Subcutaneous abdominal adipose tissue (tissue), 5 donors: Measurements from ENCODE around the gene ZNF718.
"Not testable (repeated sequence)": the region's sequence is repeated elsewhere in the genome, so short reads cannot be mapped to it uniquely, and the experiment has no call there.

ENCODE experiments used
- H3K27ac ChIP-seq: one replicate; pipeline ENCODE4 v1.7.0; 2013; ENCODE audit warnings: low read depth, mild to moderate bottlenecking, inconsistent platforms, low read length, moderate library complexity
- H3K27me3 ChIP-seq, 5 donors: one replicate each; pipeline ENCODE4 v1.7.0; 2013; ENCODE audit warnings: low read length in 5 of 5, inconsistent platforms in 1 of 5; ENCODE audit not compliant: control insufficient read depth in 5 of 5, insufficient read depth in 4 of 5
- H3K36me3 ChIP-seq, 5 donors: one replicate each; pipeline ENCODE4 v1.7.0; 2013; ENCODE audit warnings: low read length in 5 of 5; ENCODE audit not compliant: control insufficient read depth in 5 of 5, insufficient read depth in 5 of 5
- H3K4me1 ChIP-seq, 5 donors: one replicate each; pipeline ENCODE4 v1.7.0; 2013; ENCODE audit warnings: low read length in 5 of 5, mild to moderate bottlenecking in 3 of 5, moderate library complexity in 1 of 5; ENCODE audit not compliant: control insufficient read depth in 5 of 5, insufficient read depth in 5 of 5
- H3K4me3 ChIP-seq, 5 donors: one replicate each; pipeline ENCODE4 v1.7.0; 2013; ENCODE audit warnings: low read length in 5 of 5, low read depth in 1 of 5
- H3K9ac ChIP-seq, 5 donors: one replicate each; pipeline ENCODE4 v1.7.0; 2013; ENCODE audit warnings: low read length in 5 of 5, mild to moderate bottlenecking in 4 of 5, moderate library complexity in 3 of 5
- H3K9me3 ChIP-seq, 5 donors: one replicate each; pipeline ENCODE4 v1.7.0; 2013; ENCODE audit warnings: low read length in 5 of 5; ENCODE audit not compliant: control insufficient read depth in 5 of 5
- donor health status: healthy.
- donor health status: healthy.
- donor health status: healthy.
- donor health status: healthy.
- donor health status: healthy.

Gene ZNF718

DNA sequence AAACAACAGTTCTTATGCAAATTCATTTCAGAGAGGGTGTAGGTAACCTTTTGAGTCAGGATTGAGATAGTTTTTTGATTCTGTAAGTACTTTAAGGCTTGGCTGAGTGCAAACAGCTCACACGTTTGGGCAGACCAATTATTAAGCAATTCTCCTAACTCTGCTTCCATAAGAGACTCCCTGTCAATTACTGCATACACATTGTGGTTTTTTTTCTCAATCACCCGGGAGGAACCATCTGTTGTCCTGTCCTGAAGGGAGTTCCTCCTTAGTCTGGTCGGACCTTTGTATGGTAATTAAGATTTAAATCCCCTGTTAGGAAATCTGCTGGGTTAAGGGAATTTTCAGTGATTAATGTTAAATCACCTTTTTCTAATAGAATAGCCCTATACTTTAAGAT lies 70.9 kb downstream of the ZNF718 start:
- H3K9me3 ChIP-seq = peaks cover 2 to 68% (median 20%) of the 10 kb centered on the region in 5 donors
- H3K4me1 ChIP-seq, H3K27ac ChIP-seq: not testable (repeated sequence)

DNA sequence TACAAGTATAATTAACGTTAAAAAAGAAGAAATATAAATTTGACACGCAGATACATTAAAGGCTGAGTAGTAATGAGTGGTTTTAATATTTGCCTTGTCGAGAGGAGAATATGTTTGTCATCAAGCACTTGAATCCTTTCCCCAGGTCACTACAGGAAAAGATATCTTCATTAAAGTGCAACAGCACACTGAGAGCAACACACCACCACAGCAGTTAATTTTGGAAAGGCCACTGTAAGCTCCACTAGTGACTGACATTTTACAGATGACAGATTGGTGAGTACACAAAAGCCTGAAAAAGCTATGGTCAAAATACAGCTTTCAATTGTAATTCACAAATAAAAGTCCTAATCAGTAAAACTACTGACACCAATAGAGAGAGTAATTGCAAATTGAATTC lies 76.6 kb downstream of the ZNF718 start:
- Histone ChIP-seq H3K27ac (no peak overlapping the region), H3K9ac (no peak overlapping the region), H3K9me3 (peaks cover 9 to 81% (median 31%) of the 10 kb centered on the region in 5 donors), H3K36me3 (peaks cover 9 to 21% (median 12%) of the 10 kb centered on the region in 5 donors), H3K4me3 (no peak overlapping the region), H3K4me1 (no peaks in the 10 kb centered on the region), H3K27me3 (no peaks in the 10 kb centered on the region)

More for the DNA sequence above, 70.9 kb downstream of the ZNF718 start:
- H3K36me3 ChIP-seq, H3K27me3 ChIP-seq, H3K4me3 ChIP-seq, H3K9ac ChIP-seq: not testable (repeated sequence)

DNA sequence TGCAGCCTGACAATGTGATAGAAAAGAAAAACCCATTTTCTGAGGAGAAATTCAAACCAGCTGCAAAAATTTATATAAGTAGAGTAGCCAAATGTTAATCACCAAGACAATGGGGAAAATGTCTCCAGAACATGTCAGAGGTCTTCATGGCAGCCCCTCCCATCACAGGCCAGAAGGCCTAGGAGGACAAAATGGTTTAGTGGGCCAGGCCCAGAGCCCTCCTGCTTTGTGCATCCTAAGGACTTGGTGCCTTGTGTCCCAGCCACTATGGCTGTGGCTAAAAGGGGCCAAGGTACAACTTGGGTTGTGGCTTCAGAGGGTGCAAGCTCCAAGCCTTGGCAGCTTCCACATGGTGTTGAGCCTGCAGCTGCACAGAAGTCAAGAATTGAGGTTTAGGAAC lies 78.5 kb downstream of the ZNF718 start:
- Histone ChIP-seq H3K36me3 (peaks cover 9 to 21% (median 12%) of the 10 kb centered on the region in 5 donors), H3K9me3 (peaks cover 7 to 79% (median 31%) of the 10 kb centered on the region in 5 donors)
- not testable (repeated sequence) for H3K9ac ChIP-seq, H3K4me3 ChIP-seq, H3K27ac ChIP-seq, H3K4me1 ChIP-seq, H3K27me3 ChIP-seq

DNA sequence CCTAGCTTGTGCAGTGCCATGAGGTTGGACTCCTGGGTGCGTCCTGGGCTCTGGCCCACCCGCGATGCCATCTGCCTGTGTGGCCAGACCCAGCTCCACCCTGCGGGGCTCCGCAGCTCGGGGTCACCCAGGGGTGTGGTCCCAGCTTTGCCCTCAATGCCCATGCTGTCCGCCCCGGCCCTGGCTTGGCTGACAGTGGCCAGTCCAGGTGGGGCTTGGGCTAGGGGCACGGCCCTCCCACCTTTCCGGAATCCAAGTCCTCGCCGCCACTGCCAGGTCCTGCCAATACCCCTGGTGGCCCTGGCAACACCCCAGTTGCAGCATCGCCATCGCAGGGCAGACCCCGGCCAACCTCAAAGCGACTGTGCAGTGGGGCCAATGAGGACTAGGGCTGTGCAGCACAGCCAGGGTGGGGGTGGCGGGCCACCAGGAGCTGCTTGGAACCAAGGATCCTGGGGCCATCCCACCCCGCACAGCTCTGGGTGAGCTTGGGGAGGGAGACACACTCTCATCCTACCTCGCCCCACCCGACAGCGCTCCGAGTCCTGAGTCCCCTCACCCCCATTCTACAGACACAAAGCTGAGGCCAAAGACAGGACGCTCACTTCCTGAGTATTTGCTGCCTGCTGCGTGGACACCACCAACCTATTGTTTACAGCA lies 80.9 kb downstream of the ZNF718 start:
- Histone ChIP-seq H3K4me3 (peak overlapping the region in 1 of 5 donors; percentile 38), H3K27me3 (no peaks in the 10 kb centered on the region), H3K4me1 (no peaks in the 10 kb centered on the region), H3K27ac (no peak overlapping the region), H3K9me3 (peaks cover 7 to 63% (median 31%) of the 10 kb centered on the region in 5 donors), H3K36me3 (peaks cover 9 to 21% (median 12%) of the 10 kb centered on the region in 5 donors), H3K9ac (no peak overlapping the region)

DNA sequence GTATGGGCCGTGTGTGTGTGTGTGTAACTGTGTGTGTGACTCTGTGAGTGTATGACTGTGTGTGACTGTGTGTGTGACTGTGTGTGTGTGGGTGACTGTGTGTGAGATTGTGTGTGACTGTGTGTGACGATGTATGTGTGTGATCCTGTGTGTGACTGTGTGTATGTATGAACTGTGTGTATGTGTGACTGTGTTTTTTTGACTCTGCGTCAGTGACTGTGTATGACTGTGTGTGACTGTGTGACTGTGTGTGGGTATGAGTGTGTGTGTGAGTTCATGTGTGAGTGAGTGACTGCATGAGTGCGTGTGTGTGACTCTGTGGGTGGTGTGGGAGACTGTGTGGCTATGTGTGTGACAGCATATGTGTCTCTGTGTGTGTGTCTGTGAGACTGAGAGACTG lies 81.8 kb downstream of the ZNF718 start:
- no peaks in the 10 kb centered on the region for H3K4me1 ChIP-seq
- H3K9ac ChIP-seq = no peak overlapping the region
- no peak overlapping the region for H3K4me3 ChIP-seq
- no peak overlapping the region for H3K27ac ChIP-seq
- no peaks in the 10 kb centered on the region for H3K27me3 ChIP-seq
- peaks cover 7 to 62% (median 31%) of the 10 kb centered on the region in 5 donors for H3K9me3 ChIP-seq
- H3K36me3 ChIP-seq = peaks cover 9 to 18% (median 12%) of the 10 kb centered on the region in 5 donors

DNA sequence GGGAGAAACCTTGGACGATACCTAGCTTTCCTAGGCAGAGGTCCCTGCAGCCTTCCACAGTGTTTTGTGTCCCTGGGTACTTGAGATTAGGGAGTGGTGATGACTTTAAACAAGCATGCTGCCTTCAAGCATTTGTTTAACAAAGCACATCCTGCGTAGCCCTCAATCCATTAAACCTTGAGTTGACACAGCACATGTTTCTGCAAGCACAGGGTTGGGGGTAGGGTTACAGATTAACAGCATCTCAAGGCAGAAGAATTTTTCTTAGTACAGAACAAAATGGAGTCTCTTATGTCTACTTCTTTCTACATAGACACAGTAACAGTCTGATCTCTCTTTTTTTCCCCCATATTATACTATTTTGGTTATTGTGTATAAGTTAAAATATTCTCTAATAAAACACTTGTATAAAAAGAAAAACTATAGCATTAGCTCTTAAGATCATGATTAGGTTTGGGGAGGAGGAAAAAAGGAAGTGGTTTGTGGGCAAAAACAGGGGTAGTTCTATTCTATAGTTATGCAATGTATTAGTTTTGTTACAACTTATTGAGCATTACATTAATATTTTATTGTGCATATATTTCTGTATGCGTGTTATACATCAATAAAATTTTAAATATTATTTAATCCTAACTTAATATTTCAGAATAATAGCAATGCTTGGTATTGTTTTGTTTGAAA lies 84.3 kb downstream of the ZNF718 start:
- H3K27ac ChIP-seq, H3K36me3 ChIP-seq, H3K4me3 ChIP-seq, H3K27me3 ChIP-seq, H3K9ac ChIP-seq: not testable (repeated sequence)
- H3K9me3 ChIP-seq = peaks cover 0 to 56% (median 16%) of the 10 kb centered on the region in 5 donors
- H3K4me1 ChIP-seq = peaks cover 0 to 13% (median 6%) of the 10 kb centered on the region in 5 donors

DNA sequence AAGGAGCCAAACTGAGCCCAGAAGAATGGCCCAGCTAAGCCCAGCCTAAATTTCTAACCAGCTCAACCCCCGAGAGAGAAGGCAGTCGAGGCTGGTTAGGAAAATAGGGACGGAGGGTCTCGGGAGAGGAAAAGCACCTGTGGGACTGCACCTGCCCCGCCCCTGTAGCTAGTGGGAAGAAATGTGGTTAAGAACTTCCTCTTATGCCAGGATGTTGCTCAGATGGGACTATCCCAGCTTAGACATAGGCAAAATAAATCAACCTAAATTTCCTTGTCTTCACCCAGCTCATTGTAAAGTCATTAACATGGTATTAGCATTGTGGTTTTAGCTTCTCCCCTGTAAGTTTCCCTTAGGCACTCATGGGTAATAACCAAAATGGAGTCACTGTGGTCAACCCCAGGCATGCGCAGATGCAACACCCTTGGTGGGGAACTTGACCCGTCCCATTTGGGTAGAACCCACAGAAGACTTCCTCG lies 86.8 kb downstream of the ZNF718 start:
- Histone ChIP-seq H3K27me3 (peaks cover 0 to 3% (median 0%) of the 10 kb centered on the region in 5 donors), H3K4me3 (no peak overlapping the region), H3K27ac (no peak overlapping the region), H3K4me1 (peaks cover 0 to 15% (median 8%) of the 10 kb centered on the region in 5 donors), H3K9ac (no peak overlapping the region), H3K9me3 (peaks cover 0 to 41% (median 14%) of the 10 kb centered on the region in 5 donors), H3K36me3 (no peaks in the 10 kb centered on the region)

DNA sequence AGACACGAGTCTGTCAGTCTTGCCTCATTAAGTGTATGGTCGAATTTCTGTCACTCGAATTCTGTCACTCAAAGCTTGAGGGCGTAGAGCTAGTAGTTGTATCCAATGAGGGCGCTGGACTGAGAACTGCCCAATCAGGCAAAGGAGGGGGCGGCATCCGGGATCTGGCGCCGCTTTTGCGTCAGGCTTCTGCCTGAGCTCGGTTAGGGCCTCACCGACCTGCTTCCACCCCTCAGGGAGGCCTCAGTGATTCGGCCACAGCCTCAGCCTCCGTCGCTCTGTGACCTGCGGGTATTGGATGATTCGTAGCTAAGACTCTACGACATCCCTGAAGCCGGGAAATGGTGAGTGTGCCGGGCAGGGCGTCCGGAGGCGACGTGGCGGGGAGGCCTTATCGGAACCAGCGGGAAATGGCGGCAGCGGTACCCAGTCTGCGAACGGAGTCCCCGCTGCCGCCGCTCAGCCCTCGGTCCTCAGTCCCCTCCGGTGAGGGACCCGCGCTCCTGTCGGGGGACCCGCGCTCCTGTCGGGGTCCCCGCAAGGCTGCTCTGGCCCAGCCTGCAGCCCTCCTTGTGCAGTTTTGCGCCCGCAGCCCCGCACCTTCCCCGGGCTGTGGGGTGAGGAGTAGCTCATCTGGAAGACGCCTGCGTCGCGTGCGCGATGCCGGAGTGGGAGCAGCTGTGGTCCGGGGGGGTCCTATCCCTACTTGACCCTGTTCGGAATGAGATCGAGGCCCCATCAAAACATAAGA lies 88.3 kb downstream of the ZNF718 start:
- Histone ChIP-seq H3K27me3 (peaks cover 0 to 3% (median 0%) of the 10 kb centered on the region in 5 donors), H3K9me3 (peaks cover 0 to 28% (median 7%) of the 10 kb centered on the region in 5 donors), H3K9ac (peak overlapping the region in 4 of 5 donors; percentile 70 to 82 (median 72)), H3K4me3 (peak overlapping the region; percentile 68 to 84 (median 74)), H3K27ac (peak overlapping the region; percentile 54), H3K4me1 (peaks cover 0 to 15% (median 8%) of the 10 kb centered on the region in 5 donors), H3K36me3 (no peaks in the 10 kb centered on the region)

DNA sequence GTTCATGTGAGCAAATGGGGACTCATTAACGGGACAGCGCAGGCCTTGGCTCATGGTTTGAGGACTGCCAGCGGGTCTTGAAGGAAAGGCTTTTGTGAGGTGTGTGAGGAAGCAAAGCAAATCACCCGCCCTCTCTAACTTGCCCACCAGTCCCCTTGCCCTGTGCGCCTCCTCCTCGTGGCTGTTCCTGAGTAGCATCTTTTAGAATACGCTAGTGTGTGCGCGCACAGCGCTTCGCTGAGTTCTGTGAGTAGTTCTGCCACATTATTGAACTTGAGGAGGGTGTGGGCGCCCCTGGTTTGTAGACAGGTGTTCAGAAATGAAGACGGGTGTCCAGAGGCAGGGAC lies 88.9 kb downstream of the ZNF718 start:
- Histone ChIP-seq H3K27ac (peak overlapping the region; percentile 54), H3K9ac (peak overlapping the region in 4 of 5 donors; percentile 70 to 82 (median 72)), H3K4me3 (peak overlapping the region; percentile 68 to 84 (median 74)), H3K9me3 (peaks cover 0 to 28% (median 1%) of the 10 kb centered on the region in 5 donors), H3K4me1 (peaks cover 0 to 15% (median 8%) of the 10 kb centered on the region in 5 donors)
- not testable (repeated sequence) for H3K36me3 ChIP-seq, H3K27me3 ChIP-seq
